Endothelial cell of umbilical vein (primary cell): ENCODE data around the gene KLHL5. TPM values are rescaled to one million over a fixed set of nuclear protein-coding genes. Genes with fewer than 3 reads are reported as not detected.

ENCODE experiments used
- BruUV-seq: library from RNA; stranded (reverse); fragments of 400-500 nt; replicated peaks from 2 replicates; lab custom pipeline; 2021; lab: Mats Ljungman, UMichigan
- CTCF ChIA-PET: fragments of 300-600, 350-600 bp; sonication (Branson Sonifier 250); formaldehyde crosslinking; loops from one replicate; lab custom pipeline; 2021; ENCODE audit warnings: antibody characterized with exemption, inconsistent platforms; lab: Charles Lee
- POLR2A ChIA-PET: fragments of 300-600, 350-600 bp; sonication (Branson Sonifier 250); formaldehyde crosslinking; loops from one replicate; lab custom pipeline; 2021; ENCODE audit warnings: antibody characterized with exemption, inconsistent platforms; lab: Charles Lee
- DNase-seq: peaks from one replicate; pipeline ENCODE4 v3.0.0-alpha.2; 2011; ENCODE audit warnings: low read depth, low spot score
- FAIRE-seq: peaks from 2 replicates; lab custom pipeline; 2011; peaks lifted over from hg19 to GRCh38; lab: Jason Lieb, UNC
- H2AFZ ChIP-seq: 2 replicates; pipeline ENCODE4 v1.6.0; 2012; ENCODE audit warnings: low read depth, low read length, control low read depth, inconsistent platforms
- H3K27ac ChIP-seq: 2 replicates; pipeline ENCODE4 v1.5.1; 2011; ENCODE audit warnings: low read depth, mild to moderate bottlenecking, control low read depth, low read length, moderate library complexity; ENCODE audit not compliant: insufficient read depth
- H3K27me3 ChIP-seq, 2 experiments: 2 replicates each; pipeline versions ENCODE4 v1.6.0 to v1.6.1; 2011; ENCODE audit warnings: low read length in 2 of 2, mixed read lengths in 1 of 2; ENCODE audit not compliant: control insufficient read depth in 2 of 2, insufficient read depth in 2 of 2
- H3K36me3 ChIP-seq, 2 experiments: 2 replicates in 1 of 2; 3 replicates in 1 of 2; pipeline ENCODE4 v1.5.1; 2011; ENCODE audit warnings: low read length in 2 of 2, mild to moderate bottlenecking in 1 of 2, moderate library complexity in 1 of 2; ENCODE audit not compliant: control insufficient read depth in 2 of 2, insufficient read depth in 2 of 2; ENCODE audit errors: extremely low read depth in 1 of 2
- H3K4me1 ChIP-seq: 3 replicates; pipeline ENCODE4 v1.5.1; 2011; ENCODE audit warnings: mild to moderate bottlenecking, low read length; ENCODE audit not compliant: control insufficient read depth, insufficient read depth; ENCODE audit errors: extremely low read depth
- H3K4me2 ChIP-seq: 2 replicates; pipeline ENCODE4 v1.6.1; 2011; ENCODE audit warnings: low read length, control low read depth, mixed read lengths; ENCODE audit not compliant: insufficient read depth
- H3K4me3 ChIP-seq, 3 experiments: fragments of 200-600 bp in 1 of 3; sonication (generic), shearing (Covaris generic) in 1 of 3; replicated peaks in 1 of 3; 2 replicates each; pipeline ENCODE4 v1.5.1; 2011 to 2016; ENCODE audit warnings: control low read depth in 3 of 3, low read length in 3 of 3, mild to moderate bottlenecking in 2 of 3, inconsistent platforms in 1 of 3, low read depth in 1 of 3, moderate library complexity in 1 of 3; ENCODE audit not compliant: insufficient read depth in 1 of 3
- H3K79me2 ChIP-seq: 2 replicates; pipeline ENCODE4 v1.6.0; 2012; ENCODE audit warnings: low read length, inconsistent platforms; ENCODE audit not compliant: control insufficient read depth, insufficient read depth
- H3K9ac ChIP-seq: replicated peaks from 2 replicates; pipeline ENCODE3; 2011; ENCODE audit warnings: low read length, control low read depth; ENCODE audit not compliant: insufficient read depth; ENCODE audit errors: extremely low read depth
- H3K9me1 ChIP-seq: replicated peaks from 3 replicates; pipeline ENCODE4 v1.6.0; 2011; ENCODE audit warnings: mild to moderate bottlenecking, low read length; ENCODE audit not compliant: control insufficient read depth, insufficient read depth; ENCODE audit errors: extremely low read depth
- H3K9me3 ChIP-seq: replicated peaks from 2 replicates; pipeline ENCODE4 v1.5.1; 2012; ENCODE audit warnings: low read length, inconsistent platforms; ENCODE audit not compliant: control insufficient read depth, insufficient read depth
- H4K20me1 ChIP-seq: replicated peaks from 2 replicates; pipeline ENCODE3; 2011; ENCODE audit warnings: mild to moderate bottlenecking, low read length; ENCODE audit not compliant: control insufficient read depth, insufficient read depth; ENCODE audit errors: extremely low read depth
- CTCF ChIP-seq, 2 donors: IDR thresholded peaks; 1 replicate in 1 of 2; 2 replicates in 1 of 2; pipeline ENCODE4 v1.5.1; 2011; ENCODE audit warnings: low read length in 2 of 2, mild to moderate bottlenecking in 2 of 2, moderate library complexity in 2 of 2, control low read depth in 1 of 2, inconsistent platforms in 1 of 2, low read depth in 1 of 2; ENCODE audit not compliant: insufficient read depth in 1 of 2; ENCODE audit errors: extremely low read depth in 1 of 2
- EZH2 ChIP-seq: IDR thresholded peaks from 2 replicates; pipeline ENCODE4 v1.6.1; 2012; ENCODE audit warnings: borderline replicate concordance, low read depth, mild to moderate bottlenecking, moderate library complexity, low read length, inconsistent platforms; ENCODE audit not compliant: severe bottlenecking
- FOS ChIP-seq: IDR thresholded peaks from 2 replicates; pipeline ENCODE4 v1.6.1; 2011; ENCODE audit warnings: mild to moderate bottlenecking, low read length, moderate library complexity, borderline replicate concordance; ENCODE audit not compliant: insufficient read depth
- GATA2 ChIP-seq: IDR thresholded peaks from 2 replicates; pipeline ENCODE4 v1.7.0; 2011; ENCODE audit warnings: low read depth, mild to moderate bottlenecking, moderate library complexity, mixed read lengths, low read length; ENCODE audit not compliant: insufficient read length, insufficient read depth
- JUN ChIP-seq: IDR thresholded peaks from 2 replicates; pipeline ENCODE4 v1.6.1; 2011; ENCODE audit warnings: borderline replicate concordance, low read depth; ENCODE audit not compliant: insufficient read length, insufficient read depth
- MAX ChIP-seq: IDR thresholded peaks from 2 replicates; pipeline ENCODE4 v1.6.1; 2011; ENCODE audit not compliant: insufficient read depth, insufficient read length
- MYC ChIP-seq: IDR thresholded peaks from one replicate; pipeline ENCODE4 v1.6.1; 2011; ENCODE audit warnings: mild to moderate bottlenecking, low read depth, low read length
- POLR2A ChIP-seq: IDR thresholded peaks from 2 replicates; pipeline ENCODE4 v1.6.1; 2012; ENCODE audit warnings: low read depth, mild to moderate bottlenecking, control low read depth, low read length
- POLR2AphosphoS5 ChIP-seq: IDR thresholded peaks from 2 replicates; pipeline ENCODE4 v1.6.1; 2012; ENCODE audit warnings: low read depth, mild to moderate bottlenecking, control low read depth, low read length, moderate library complexity; ENCODE audit not compliant: insufficient read depth
- dilution Hi-C: fragments of 300-500 bp; cut with MboI; formaldehyde crosslinking; loops from one replicate; pipeline ENCODE4 v1.15.0; 2019; ENCODE audit warnings: low sequenced_read_pairs; ENCODE audit not compliant: extremely low pct_ligation_motif_present
- intact Hi-C: fragments of 100-400 bp; cut with micrococcal nuclease; formaldehyde crosslinking; loops from one replicate; pipeline ENCODE4 v1.10.0; 2022
- polyA plus RNA-seq, 4 experiments: library from polyadenylated mRNA; depleted of rRNA in 3 of 4; stranded (reverse) in 3 of 4; unstranded in 1 of 4; fragments of >200 nt; gene quantifications; 2 replicates each; pipeline versions ENCODE4 v1.2.1 to v1.2.3, GENCODE V29; 2011 to 2012; ENCODE audit warnings: missing spikeins in 1 of 4
- total RNA-seq: library from RNA; stranded (reverse); gene quantifications from 2 replicates; pipeline ENCODE4 v1.2.3, GENCODE V29; 2021

Gene KLHL5
- total and polyA plus RNA-seq, 2 donors (not counting 3 experiments of a cell fraction or from before 2014, with no cell fraction given): 32.2 to 54.6 TPM

- Histone ChIP-seq H3K9me3 (no peaks in the 10 kb centered on the region), H2AFZ (no peak overlapping the region), H3K4me2 (peak overlapping the region; percentile 95), H3K27ac (peak overlapping the region; percentile 64), H3K4me3 (peak overlapping the region; percentile 60 to 98 (median 95)), H3K79me2 (peaks cover 36% of the 10 kb centered on the region), H3K27me3 (no peaks in the 10 kb centered on the region), H4K20me1 (no peaks in the 10 kb centered on the region), H3K9me1 (no peaks in the 10 kb centered on the region), H3K9ac (peak overlapping the region; percentile 90), H3K4me1 (peaks cover 25% of the 10 kb centered on the region), H3K36me3 (no peaks in the 10 kb centered on the region)
- DNase-seq: no peak
- dilution Hi-C loops: no loop called here
- TF ChIP-seq CTCF (IDR thresholded peaks at IDR 0.05; ENCODE audit: extremely low read depth in 1 of 2, insufficient read depth in 1 of 2, low read depth in 1 of 2, low read length in 2 of 2) (no peak), JUN (no peak), MYC (no peak), POLR2A (no peak), POLR2AphosphoS5 (no peak), FOS (no peak), GATA2 (no peak), MAX (no peak), EZH2 (no peak)
- CTCF ChIA-PET: interaction anchor here (0.7 to 3.6 kb wide), 6 partner anchors 16 to 141 kb away, joined by 3 to 20 read pairs (median 4); no protein-coding TSS in a partner anchor
- FAIRE-seq: no peak
- BruUV-seq: no TSS peak
- intact Hi-C loops: loop anchor here (5.0 to 10.0 kb wide), 3 partner anchors 41 to 291 kb away; no protein-coding TSS in a partner anchor
- POLR2A ChIA-PET: no interaction called here
Observed at GRCh38 chr4:39045827-39046221, 16.2 kb upstream of the KLHL5 start.
